KMS-11 (cell line): ENCODE data around the gene NEDD9.

ENCODE experiments used
- H2AFZ ChIP-seq: fragments of 200-600 bp; sonication (generic); 2 replicates; pipeline ENCODE4 v1.6.1; 2016; ENCODE audit warnings: antibody characterized with exemption, mixed run types, low read depth
- H3K27ac ChIP-seq: fragments of 200-600 bp; sonication (generic); 2 replicates; pipeline ENCODE4 v1.6.1; 2016; ENCODE audit warnings: mild to moderate bottlenecking, mixed run types
- H3K27me3 ChIP-seq: fragments of 200-600 bp; sonication (generic); 2 replicates; pipeline ENCODE4 v1.6.1; 2017; ENCODE audit warnings: mild to moderate bottlenecking, low read depth, mixed run types, moderate library complexity; ENCODE audit not compliant: insufficient read depth
- H3K36me3 ChIP-seq: fragments of 200-600 bp; sonication (generic); 2 replicates; pipeline ENCODE4 v1.6.1; 2017; ENCODE audit warnings: mild to moderate bottlenecking, mixed run types; ENCODE audit not compliant: insufficient read depth
- H3K4me1 ChIP-seq: fragments of 200-600 bp; sonication (generic); 2 replicates; pipeline ENCODE4 v1.6.1; 2016; ENCODE audit warnings: mild to moderate bottlenecking, low read depth, mixed run types; ENCODE audit not compliant: poor library complexity, severe bottlenecking
- H3K4me2 ChIP-seq: fragments of 200-600 bp; sonication (generic); 2 replicates; pipeline ENCODE4 v1.7.0; 2016; ENCODE audit warnings: mild to moderate bottlenecking, mixed run types
- H3K4me3 ChIP-seq: fragments of 200-600 bp; sonication (generic); IDR thresholded peaks from 2 replicates; pipeline ENCODE4 v1.6.1; 2017; ENCODE audit warnings: low read depth, low read length, mixed read lengths; ENCODE audit not compliant: insufficient read depth
- H3K79me2 ChIP-seq: fragments of 200-600 bp; sonication (generic); 2 replicates; pipeline ENCODE4 v1.6.1; 2016; ENCODE audit warnings: low read depth, mixed run types; ENCODE audit not compliant: insufficient read depth
- H3K9ac ChIP-seq: fragments of 200-600 bp; sonication (generic); 2 replicates; pipeline ENCODE4 v1.6.1; 2016; ENCODE audit warnings: mild to moderate bottlenecking, mixed run types
- H4K20me1 ChIP-seq: fragments of 200-600 bp; sonication (generic); 2 replicates; pipeline ENCODE4 v1.6.1; 2016; ENCODE audit warnings: mild to moderate bottlenecking, mixed run types; ENCODE audit not compliant: insufficient read depth
- TF ChIP-seq, protein P1 (sequence below): fragments of 200-600 bp; sonication (generic); conservative IDR thresholded peaks from 2 replicates; pipeline ENCODE4 v1.6.1; 2017; ENCODE audit warnings: low read depth, mild to moderate bottlenecking, antibody characterized with exemption, low read length, moderate library complexity, mixed read lengths

NEDD9 gene

GRCh38 chr6:11264100-11264499 is 31.6 kb upstream of the NEDD9 start:
- no peaks in the 10 kb centered on the region for H3K36me3 ChIP-seq

DNA sequence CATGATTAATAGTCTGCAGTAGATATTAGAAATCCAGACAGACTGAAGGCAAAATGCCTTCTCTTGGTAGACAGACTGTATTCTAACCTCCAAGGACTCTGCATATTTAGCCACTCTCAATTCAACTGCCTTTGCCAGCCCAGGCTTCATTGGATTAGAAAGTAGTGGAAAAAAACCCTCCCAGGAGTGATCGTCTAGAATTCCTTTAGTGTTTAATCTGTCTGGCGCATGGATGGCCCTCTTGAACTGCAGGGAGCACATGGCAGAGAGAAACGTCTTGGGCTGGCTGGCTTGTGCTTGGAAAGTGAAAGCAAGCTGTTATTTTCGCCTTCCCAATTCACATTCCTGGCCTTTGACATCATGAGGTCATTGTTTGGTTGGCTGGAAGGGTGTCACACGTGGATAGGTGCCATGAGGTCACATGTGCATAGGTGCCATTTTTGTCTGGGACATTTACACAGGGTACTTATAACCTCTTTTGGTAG is 30.9 kb upstream of the NEDD9 start:
- H3K4me2 ChIP-seq = no peak overlapping the region
- H3K4me1 ChIP-seq = peaks cover 14% of the 10 kb centered on the region
- TF ChIP-seq, protein P1, sequence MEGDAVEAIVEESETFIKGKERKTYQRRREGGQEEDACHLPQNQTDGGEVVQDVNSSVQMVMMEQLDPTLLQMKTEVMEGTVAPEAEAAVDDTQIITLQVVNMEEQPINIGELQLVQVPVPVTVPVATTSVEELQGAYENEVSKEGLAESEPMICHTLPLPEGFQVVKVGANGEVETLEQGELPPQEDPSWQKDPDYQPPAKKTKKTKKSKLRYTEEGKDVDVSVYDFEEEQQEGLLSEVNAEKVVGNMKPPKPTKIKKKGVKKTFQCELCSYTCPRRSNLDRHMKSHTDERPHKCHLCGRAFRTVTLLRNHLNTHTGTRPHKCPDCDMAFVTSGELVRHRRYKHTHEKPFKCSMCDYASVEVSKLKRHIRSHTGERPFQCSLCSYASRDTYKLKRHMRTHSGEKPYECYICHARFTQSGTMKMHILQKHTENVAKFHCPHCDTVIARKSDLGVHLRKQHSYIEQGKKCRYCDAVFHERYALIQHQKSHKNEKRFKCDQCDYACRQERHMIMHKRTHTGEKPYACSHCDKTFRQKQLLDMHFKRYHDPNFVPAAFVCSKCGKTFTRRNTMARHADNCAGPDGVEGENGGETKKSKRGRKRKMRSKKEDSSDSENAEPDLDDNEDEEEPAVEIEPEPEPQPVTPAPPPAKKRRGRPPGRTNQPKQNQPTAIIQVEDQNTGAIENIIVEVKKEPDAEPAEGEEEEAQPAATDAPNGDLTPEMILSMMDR = no peak
- H3K27ac ChIP-seq = no peak overlapping the region
- H4K20me1 ChIP-seq = no peaks in the 10 kb centered on the region
- H3K4me3 ChIP-seq = no peak overlapping the region
- H3K79me2 ChIP-seq = no peaks in the 10 kb centered on the region
- no peaks in the 10 kb centered on the region for H3K36me3 ChIP-seq
- H3K27me3 ChIP-seq = no peaks in the 10 kb centered on the region
- H2AFZ ChIP-seq = peak overlapping the region; percentile 24; the same call in 1 of the 2 replicates
- no peak overlapping the region for H3K9ac ChIP-seq

More at GRCh38 chr6:11264100-11264499, 31.6 kb upstream of the NEDD9 start:
- no peak overlapping the region for H3K9ac ChIP-seq
- H3K4me2 ChIP-seq = no peak overlapping the region
- no peaks in the 10 kb centered on the region for H4K20me1 ChIP-seq
- H3K27ac ChIP-seq = no peak overlapping the region
- H3K27me3 ChIP-seq = no peaks in the 10 kb centered on the region
- no peak overlapping the region for H3K4me3 ChIP-seq
- TF ChIP-seq, protein P1 = no peak
- peaks cover 7% of the 10 kb centered on the region for H3K4me1 ChIP-seq
- H3K79me2 ChIP-seq = no peaks in the 10 kb centered on the region
- no peak overlapping the region for H2AFZ ChIP-seq

DNA sequence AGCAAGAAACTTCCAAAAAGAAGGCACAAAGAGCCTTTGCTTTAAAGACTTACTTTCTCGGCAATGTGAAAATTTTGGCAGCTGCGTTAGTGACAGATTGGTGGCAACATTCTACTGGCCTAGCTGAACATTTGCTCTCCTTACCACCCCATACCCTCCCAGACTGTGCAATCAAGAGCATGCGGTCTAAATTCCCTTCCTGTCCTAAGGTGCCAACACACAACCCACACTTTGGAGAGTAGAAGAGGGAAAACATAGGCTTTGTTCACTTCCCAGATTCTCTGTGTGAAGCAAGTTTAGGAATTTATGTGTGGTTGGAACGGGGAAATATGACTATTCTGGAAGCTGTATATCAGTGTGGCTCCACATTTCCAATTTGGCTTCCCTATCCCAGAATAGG is 29.8 kb upstream of the NEDD9 start:
- no peaks in the 10 kb centered on the region for H3K79me2 ChIP-seq
- TF ChIP-seq, protein P1 = no peak
- H3K36me3 ChIP-seq = no peaks in the 10 kb centered on the region
- H3K27me3 ChIP-seq = no peaks in the 10 kb centered on the region
- H3K4me3 ChIP-seq = no peak overlapping the region
- peaks cover 20% of the 10 kb centered on the region for H3K4me1 ChIP-seq
- H3K4me2 ChIP-seq = no peak overlapping the region
- H2AFZ ChIP-seq = no peak overlapping the region
- H3K9ac ChIP-seq = no peak overlapping the region
- no peak overlapping the region for H3K27ac ChIP-seq
- no peaks in the 10 kb centered on the region for H4K20me1 ChIP-seq

- Histone ChIP-seq H3K36me3 (no peaks in the 10 kb centered on the region), H4K20me1 (no peaks in the 10 kb centered on the region), H3K27me3 (no peaks in the 10 kb centered on the region), H3K9ac (no peak overlapping the region), H3K79me2 (no peaks in the 10 kb centered on the region), H3K4me2 (no peak overlapping the region), H2AFZ (no peak overlapping the region), H3K27ac (no peak overlapping the region), H3K4me1 (peaks cover 20% of the 10 kb centered on the region), H3K4me3 (no peak overlapping the region)
- TF ChIP-seq, protein P1 = no peak
Observed at GRCh38 chr6:11260249-11261038, 28.0 kb upstream of the NEDD9 start.
